Esophagus (tissue), 2 donors: ENCODE results near the gene FRMPD4. TPM values are rescaled to one million over a fixed set of nuclear protein-coding genes. Genes with fewer than 3 reads are reported as not detected.

Experiments used
- H3K27ac ChIP-seq, 2 donors: one replicate each; pipeline ENCODE4 v1.5.1; 2013; ENCODE audit warnings: low read depth in 2 of 2, mild to moderate bottlenecking in 2 of 2, inconsistent platforms in 1 of 2, low read length in 1 of 2, moderate library complexity in 1 of 2
- H3K27me3 ChIP-seq, 2 donors: one replicate each; pipeline ENCODE4 v1.6.1; 2013; ENCODE audit warnings: low read length in 2 of 2, control low read depth in 1 of 2, mild to moderate bottlenecking in 1 of 2; ENCODE audit not compliant: insufficient read depth in 2 of 2, control insufficient read depth in 1 of 2
- H3K36me3 ChIP-seq, 2 donors: one replicate each; pipeline ENCODE4 v1.6.1; 2013; ENCODE audit warnings: low read length in 1 of 2; ENCODE audit not compliant: control insufficient read depth in 2 of 2, insufficient read depth in 2 of 2
- H3K4me1 ChIP-seq, 2 donors: one replicate each; pipeline ENCODE4 v1.6.1; 2013; ENCODE audit warnings: low read length in 1 of 2; ENCODE audit not compliant: control insufficient read depth in 2 of 2, insufficient read depth in 2 of 2
- H3K4me3 ChIP-seq, 2 donors: one replicate each; pipeline ENCODE4 v1.5.1; 2013; ENCODE audit warnings: low read length in 2 of 2, mild to moderate bottlenecking in 2 of 2, low read depth in 1 of 2, moderate library complexity in 1 of 2
- H3K9me3 ChIP-seq, 2 donors: one replicate each; pipeline ENCODE4 v1.6.1; 2013; ENCODE audit warnings: mild to moderate bottlenecking in 2 of 2, low read depth in 1 of 2, low read length in 1 of 2, moderate library complexity in 1 of 2; ENCODE audit not compliant: control insufficient read depth in 2 of 2, insufficient read depth in 1 of 2
- WGBS, 2 donors: extraction: QIAGEN DNeasy Blood & Tissue Kit; methylation state at CpG; one replicate each; pipeline ENCODE4 v1.1.7; 2013; 5-methylcytosine and 5-hydroxymethylcytosine counted together
- polyA plus RNA-seq, 2 donors: library from polyadenylated mRNA; stranded (reverse); fragments of 200-250 nt; gene quantifications; one replicate each; pipeline ENCODE4 v1.2.3, GENCODE V29; 2013
- donor health status: healthy with polysubstance abuse.
- donor health status: Bipolar disorder and iron deficiency.

Gene FRMPD4
- polyA plus RNA-seq, 2 donors: under 0.01 TPM; not detected in 1

DNA sequence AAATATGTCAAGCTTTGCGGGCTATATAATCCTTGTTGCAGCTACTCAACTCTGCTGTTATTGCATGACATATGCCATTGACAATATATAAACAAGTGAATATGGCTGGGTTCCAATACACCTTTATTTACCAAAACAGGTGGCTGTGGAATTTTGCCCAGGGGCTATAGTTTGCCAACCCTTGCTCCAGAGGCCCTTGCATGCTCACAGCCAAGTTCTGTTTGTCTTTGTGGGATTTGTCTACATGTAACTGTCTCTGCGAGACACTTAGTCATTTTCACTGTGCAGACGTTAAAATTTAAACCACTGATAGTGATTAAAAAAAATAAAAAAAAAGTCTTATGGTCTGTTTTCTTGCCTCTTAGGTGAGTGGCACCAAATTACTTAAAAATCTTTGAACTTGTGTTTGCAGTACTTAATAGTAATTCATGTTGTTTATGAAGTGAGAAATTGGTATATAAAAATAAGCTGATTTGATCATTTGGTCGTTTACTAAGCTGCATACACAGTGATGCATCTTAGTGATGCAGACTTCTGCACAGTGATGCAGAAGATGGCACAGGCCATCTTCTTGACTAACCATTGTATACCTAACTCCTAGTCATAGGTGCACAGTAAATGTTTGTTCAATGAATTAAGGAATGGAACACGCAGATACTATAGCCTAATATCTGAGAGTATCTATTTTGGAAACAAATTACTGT lies 170.9 kb downstream of the FRMPD4 start:
- H3K36me3 ChIP-seq: no peaks in the 10 kb centered on the region
- no peak overlapping the region for H3K27ac ChIP-seq
- H3K27me3 ChIP-seq: peaks cover 0 to 2% of the 10 kb centered on the region in 2 donors
- H3K4me1 ChIP-seq: no peaks in the 10 kb centered on the region
- 50 to 63% methylated on average over 5 of the region's 5 CpGs for WGBS, 2 donors
- no peaks in the 10 kb centered on the region for H3K9me3 ChIP-seq
- no peak overlapping the region for H3K4me3 ChIP-seq

GRCh38 chrX:12309744-12310076 lies 171.4 kb downstream of the FRMPD4 start:
- no peak overlapping the region for H3K27ac ChIP-seq
- H3K36me3 ChIP-seq: no peaks in the 10 kb centered on the region
- peaks cover 0 to 2% of the 10 kb centered on the region in 2 donors for H3K27me3 ChIP-seq
- H3K4me3 ChIP-seq: no peak overlapping the region
- 48 to 65% methylated on average over 6 of the region's 6 CpGs for WGBS, 2 donors
- H3K4me1 ChIP-seq: no peaks in the 10 kb centered on the region
- H3K9me3 ChIP-seq: no peaks in the 10 kb centered on the region

- Histone ChIP-seq H3K27ac (no peak overlapping the region), H3K36me3 (no peaks in the 10 kb centered on the region), H3K4me1 (no peaks in the 10 kb centered on the region), H3K9me3 (no peaks in the 10 kb centered on the region), H3K27me3 (no peaks in the 10 kb centered on the region), H3K4me3 (no peak overlapping the region)
These were observed 176.4 kb downstream of the FRMPD4 start for GRCh38 chrX:12314651-12315050.

- Histone ChIP-seq H3K9me3 (no peaks in the 10 kb centered on the region), H3K36me3 (no peaks in the 10 kb centered on the region), H3K4me1 (no peaks in the 10 kb centered on the region), H3K27ac (no peak overlapping the region), H3K4me3 (no peak overlapping the region), H3K27me3 (no peaks in the 10 kb centered on the region)
- WGBS, 2 donors: 35 to 59% methylated on average over 2 of the region's 2 CpGs
These were observed 177.3 kb downstream of the FRMPD4 start for GRCh38 chrX:12315526-12315925.

DNA sequence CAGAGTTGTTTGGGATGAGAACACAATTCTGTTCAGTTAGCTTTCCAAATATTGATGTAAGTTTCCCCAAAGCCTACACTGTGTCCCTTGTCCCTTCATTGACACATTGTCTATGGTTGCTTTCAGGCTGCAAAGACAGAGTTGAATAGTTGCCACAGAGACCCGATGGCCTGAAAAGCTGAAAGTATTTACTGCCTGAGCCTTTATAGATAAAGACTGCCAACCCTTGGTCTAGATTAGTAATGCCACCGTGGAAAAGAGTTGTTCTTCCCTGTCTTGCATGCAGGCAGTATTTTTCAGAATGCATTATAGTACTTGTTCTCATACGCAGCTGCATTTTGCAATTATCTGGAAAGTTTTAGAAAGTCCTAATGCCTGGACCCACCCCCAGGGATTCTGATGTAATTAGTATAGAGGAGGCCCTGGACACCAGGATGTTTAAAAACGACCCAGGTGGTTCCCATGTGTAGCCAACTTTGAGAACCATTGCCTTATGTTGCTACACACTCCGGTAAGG lies 180.8 kb downstream of the FRMPD4 start:
- no peak overlapping the region for H3K4me3 ChIP-seq
- no peaks in the 10 kb centered on the region for H3K27me3 ChIP-seq
- no peak overlapping the region for H3K27ac ChIP-seq
- no peaks in the 10 kb centered on the region for H3K9me3 ChIP-seq
- WGBS, 2 donors: 51 to 58% methylated on average over 5 of the region's 5 CpGs
- H3K36me3 ChIP-seq: no peaks in the 10 kb centered on the region
- H3K4me1 ChIP-seq: no peaks in the 10 kb centered on the region

- no peaks in the 10 kb centered on the region for H3K9me3 ChIP-seq
- H3K4me3 ChIP-seq: no peak overlapping the region
- no peaks in the 10 kb centered on the region for H3K36me3 ChIP-seq
- no peaks in the 10 kb centered on the region for H3K27me3 ChIP-seq
- no peaks in the 10 kb centered on the region for H3K4me1 ChIP-seq
- H3K27ac ChIP-seq: no peak overlapping the region
- 44 to 48% methylated on average over 2 of the region's 2 CpGs for WGBS, 2 donors
These were observed 181.7 kb downstream of the FRMPD4 start for GRCh38 chrX:12319992-12320391.

DNA sequence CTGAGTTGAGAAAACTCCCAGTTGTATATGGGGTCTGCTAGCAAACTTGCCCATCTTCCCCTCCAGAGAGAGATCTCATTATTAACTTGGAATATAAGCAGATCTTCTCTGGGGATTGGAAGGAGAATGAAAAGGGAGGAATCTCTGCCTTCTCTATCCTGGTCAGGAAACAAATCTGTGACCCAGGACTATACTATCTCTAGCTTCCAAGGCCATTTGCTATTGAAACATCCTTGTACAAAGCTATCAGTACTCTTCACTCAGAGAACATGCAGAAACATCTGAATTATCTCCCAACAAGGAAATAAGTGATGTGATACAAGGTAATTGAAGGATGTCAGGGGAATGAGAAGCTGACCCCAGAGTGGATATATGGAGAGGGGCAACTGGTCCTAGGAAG lies 183.8 kb downstream of the FRMPD4 start:
- Histone ChIP-seq H3K36me3 (no peaks in the 10 kb centered on the region), H3K4me3 (no peak overlapping the region), H3K4me1 (no peaks in the 10 kb centered on the region), H3K27ac (no peak overlapping the region), H3K9me3 (no peaks in the 10 kb centered on the region), H3K27me3 (no peaks in the 10 kb centered on the region)

GRCh38 chrX:12325171-12325570 lies 186.9 kb downstream of the FRMPD4 start:
- no peaks in the 10 kb centered on the region for H3K4me1 ChIP-seq
- H3K4me3 ChIP-seq: no peak overlapping the region
- WGBS, 2 donors: 51 to 63% methylated on average over 2 of the region's 2 CpGs

GRCh38 chrX:12327836-12328235 lies 189.6 kb downstream of the FRMPD4 start:
- H3K4me1 ChIP-seq: no peaks in the 10 kb centered on the region
- H3K27me3 ChIP-seq: no peaks in the 10 kb centered on the region
- no peaks in the 10 kb centered on the region for H3K9me3 ChIP-seq
- no peaks in the 10 kb centered on the region for H3K36me3 ChIP-seq
- H3K4me3 ChIP-seq: no peak overlapping the region
- no peak overlapping the region for H3K27ac ChIP-seq

More at GRCh38 chrX:12325171-12325570, 186.9 kb downstream of the FRMPD4 start:
- Histone ChIP-seq H3K9me3 (no peaks in the 10 kb centered on the region), H3K27ac (no peak overlapping the region), H3K36me3 (no peaks in the 10 kb centered on the region), H3K27me3 (no peaks in the 10 kb centered on the region)

DNA sequence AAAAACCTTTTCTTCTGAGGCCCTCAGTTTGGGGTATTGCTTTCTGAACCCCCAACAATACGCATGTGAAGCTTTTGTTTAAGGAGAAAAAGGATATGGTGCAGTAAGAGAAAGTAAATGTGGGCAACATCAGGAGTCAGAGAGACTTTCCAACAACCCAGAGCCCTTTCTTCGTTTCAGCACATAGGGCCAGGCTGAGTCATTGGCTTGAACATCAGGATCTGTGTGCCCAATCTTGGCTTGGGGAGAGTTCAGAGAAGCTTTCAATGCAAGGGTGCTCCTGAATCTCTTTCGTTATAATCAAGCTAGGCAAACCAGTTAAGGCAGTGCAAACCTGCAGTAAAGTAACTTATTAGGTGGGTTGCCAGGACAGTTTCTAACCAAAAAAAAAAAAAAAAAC lies 191.2 kb downstream of the FRMPD4 start:
- H3K4me1 ChIP-seq: no peaks in the 10 kb centered on the region
- no peaks in the 10 kb centered on the region for H3K9me3 ChIP-seq
- H3K36me3 ChIP-seq: no peaks in the 10 kb centered on the region
- 59 to 61% methylated on average over 3 of the region's 3 CpGs for WGBS, 2 donors
- H3K27ac ChIP-seq: no peak overlapping the region
- H3K27me3 ChIP-seq: no peaks in the 10 kb centered on the region
- no peak overlapping the region for H3K4me3 ChIP-seq
